Measurements from ENCODE around the gene TMEM151B. TPM values are rescaled to one million over a fixed set of nuclear protein-coding genes. Genes with fewer than 3 reads are reported as not detected.

TMEM151B gene
- polyA plus RNA-seq, 1 of the 3 experiments (the other 2 are of a cell fraction): 0.05 TPM

GRCh38 chr6:44224029-44224964 lies 46.0 kb upstream of the TMEM151B start:
- POLR2A ChIA-PET: interaction anchor here (0.6 to 4.7 kb wide), 5 partner anchors 10 to 44 kb away, joined by 3 to 49 read pairs (median 4); partner anchors contain the start of genes HSP90AB1 and SLC35B2
- WGBS (ENCODE audit: low lambda C conversion rate): 19% methylated on average over 8 of the region's 18 CpGs

GRCh38 chr6:44224965-44225305 lies 45.3 kb upstream of the TMEM151B start:
- peaks cover 5% of the 10 kb centered on the region; the same call in 1 of the 2 replicates for H4K20me1 ChIP-seq (ENCODE audit: insufficient read depth)
- no peaks in the 10 kb centered on the region for H3K9me3 ChIP-seq
- TF ChIP-seq MEF2A (IDR thresholded peaks at IDR 0.05; ENCODE audit: borderline replicate concordance, low read depth): no peak
- TF ChIP-seq POLR2AphosphoS5 (IDR thresholded peaks at IDR 0.05; ENCODE audit: low read depth, low read length): no peak
- TF ChIP-seq SMC3 (IDR thresholded peaks at IDR 0.05; ENCODE audit: low read depth, low read length): no peak
- no peak for TF ChIP-seq GATA2 (CRISPR knock-in tag; IDR thresholded peaks at IDR 0.05)
- TF ChIP-seq CHD2 (IDR thresholded peaks at IDR 0.05; ENCODE audit: low read length, partially characterized antibody): no peak
- TF ChIP-seq EZH2phosphoT487 (IDR thresholded peaks at IDR 0.05; ENCODE audit: borderline replicate concordance, low read depth): no peak
- no peak for TF ChIP-seq SIN3A (IDR thresholded peaks at IDR 0.05; ENCODE audit: borderline replicate concordance, low read depth, low read length)
- no peak for TF ChIP-seq RAD21 (IDR thresholded peaks at IDR 0.05; ENCODE audit: low read length)
- no peak for TF ChIP-seq NFIC (IDR thresholded peaks at IDR 0.05; ENCODE audit: borderline replicate concordance)
- no peak for TF ChIP-seq FOSL2 (IDR thresholded peaks at IDR 0.05; ENCODE audit: borderline replicate concordance, low read depth)
- no peak for TF ChIP-seq TAF1 (IDR thresholded peaks at IDR 0.05; ENCODE audit: borderline replicate concordance, low read depth, low read length)
- TF ChIP-seq TCF12 (IDR thresholded peaks at IDR 0.05): no peak
- TF ChIP-seq, protein P1, sequence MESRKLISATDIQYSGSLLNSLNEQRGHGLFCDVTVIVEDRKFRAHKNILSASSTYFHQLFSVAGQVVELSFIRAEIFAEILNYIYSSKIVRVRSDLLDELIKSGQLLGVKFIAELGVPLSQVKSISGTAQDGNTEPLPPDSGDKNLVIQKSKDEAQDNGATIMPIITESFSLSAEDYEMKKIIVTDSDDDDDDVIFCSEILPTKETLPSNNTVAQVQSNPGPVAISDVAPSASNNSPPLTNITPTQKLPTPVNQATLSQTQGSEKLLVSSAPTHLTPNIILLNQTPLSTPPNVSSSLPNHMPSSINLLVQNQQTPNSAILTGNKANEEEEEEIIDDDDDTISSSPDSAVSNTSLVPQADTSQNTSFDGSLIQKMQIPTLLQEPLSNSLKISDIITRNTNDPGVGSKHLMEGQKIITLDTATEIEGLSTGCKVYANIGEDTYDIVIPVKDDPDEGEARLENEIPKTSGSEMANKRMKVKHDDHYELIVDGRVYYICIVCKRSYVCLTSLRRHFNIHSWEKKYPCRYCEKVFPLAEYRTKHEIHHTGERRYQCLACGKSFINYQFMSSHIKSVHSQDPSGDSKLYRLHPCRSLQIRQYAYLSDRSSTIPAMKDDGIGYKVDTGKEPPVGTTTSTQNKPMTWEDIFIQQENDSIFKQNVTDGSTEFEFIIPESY (IDR thresholded peaks at IDR 0.05; ENCODE audit: borderline replicate concordance, low read depth): no peak
- no peak for TF ChIP-seq JUND (IDR thresholded peaks at IDR 0.05)
- no peak for TF ChIP-seq RCOR1 (IDR thresholded peaks at IDR 0.05; ENCODE audit: low read length)
- TF ChIP-seq, protein P2, sequence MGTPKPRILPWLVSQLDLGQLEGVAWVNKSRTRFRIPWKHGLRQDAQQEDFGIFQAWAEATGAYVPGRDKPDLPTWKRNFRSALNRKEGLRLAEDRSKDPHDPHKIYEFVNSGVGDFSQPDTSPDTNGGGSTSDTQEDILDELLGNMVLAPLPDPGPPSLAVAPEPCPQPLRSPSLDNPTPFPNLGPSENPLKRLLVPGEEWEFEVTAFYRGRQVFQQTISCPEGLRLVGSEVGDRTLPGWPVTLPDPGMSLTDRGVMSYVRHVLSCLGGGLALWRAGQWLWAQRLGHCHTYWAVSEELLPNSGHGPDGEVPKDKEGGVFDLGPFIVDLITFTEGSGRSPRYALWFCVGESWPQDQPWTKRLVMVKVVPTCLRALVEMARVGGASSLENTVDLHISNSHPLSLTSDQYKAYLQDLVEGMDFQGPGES (IDR thresholded peaks at IDR 0.05; ENCODE audit: low read depth, low read length): no peak
- TF ChIP-seq RXRA (IDR thresholded peaks at IDR 0.05; ENCODE audit: borderline replicate concordance, low read depth): no peak
- TF ChIP-seq EP300 (IDR thresholded peaks at IDR 0.05; ENCODE audit: borderline replicate concordance in 1 of 2, low read depth in 1 of 2, low read length in 1 of 2): no peak
- TF ChIP-seq GABPA (IDR thresholded peaks at IDR 0.05; ENCODE audit: low read depth): no peak
- peaks cover 7% of the 10 kb centered on the region; the same call in 1 of the 2 replicates for H3K79me2 ChIP-seq (ENCODE audit: insufficient read depth)
- H3K4me2 ChIP-seq: no peak overlapping the region
- no peak overlapping the region for H2AFZ ChIP-seq (ENCODE audit: low read depth)
- H3F3A ChIP-seq (replicated peaks; ENCODE audit: insufficient read depth): peaks cover 3% of the 10 kb centered on the region
- no peak for DNase-seq
- ChIA-PET CTCF (interaction anchor here (0.7 to 13.7 kb wide), 6 partner anchors 10 to 88 kb away, joined by 3 to 224 read pairs (median 15); partner anchors contain the start of genes AARS2 and HSP90AB1), POLR2A (interaction anchor here (0.6 to 4.7 kb wide), 4 partner anchors 9 to 44 kb away, joined by 3 to 49 read pairs (median 6); partner anchors contain the start of gene HSP90AB1)
- H3K36me3 ChIP-seq (replicated peaks in 1 of 2; ENCODE audit: control insufficient read depth in 1 of 2, insufficient read depth in 2 of 2, low read length in 1 of 2): no peaks in the 10 kb centered on the region
- no peaks in the 10 kb centered on the region for H3K9me2 ChIP-seq
- H3K27ac ChIP-seq (ENCODE audit: low read depth in 2 of 2, low read length in 1 of 2): peak overlapping the region in 1 of 2 experiments; percentile 64; a peak in 2 of 4 replicates
- no peak overlapping the region for H3K9ac ChIP-seq
- no peaks in the 10 kb centered on the region for H3K27me3 ChIP-seq (ENCODE audit: insufficient read depth)
- H3K4me3 ChIP-seq (ENCODE audit: low read depth in 2 of 2, low read length in 1 of 2): 0 out of 4 replicates have a peak overlapping the region, but pooled peaks of 1 of the 2 experiments have one; percentile 53
- WGBS (ENCODE audit: low lambda C conversion rate): 97% methylated on average over 2 of the region's 4 CpGs
- H3K4me1 ChIP-seq (ENCODE audit: control insufficient read depth in 1 of 2, insufficient read depth in 2 of 2, low read depth in 1 of 2, low read length in 1 of 2): peaks cover 14 to 83% of the 10 kb centered on the region in 2 experiments

More at GRCh38 chr6:44224029-44224964, 46.0 kb upstream of the TMEM151B start:
- H3K27me3 ChIP-seq (ENCODE audit: insufficient read depth): no peaks in the 10 kb centered on the region
- H3F3A ChIP-seq (replicated peaks; ENCODE audit: insufficient read depth): peaks cover 3% of the 10 kb centered on the region
- peak overlapping the region; percentile 9 for H2AFZ ChIP-seq (ENCODE audit: low read depth)
- CTCF ChIA-PET: interaction anchor here (0.7 to 13.7 kb wide), 8 partner anchors 10 to 450 kb away, joined by 3 to 224 read pairs (median 4); partner anchors contain the start of genes AARS2 and HSP90AB1
- peak overlapping the region; percentile 99 for H3K4me2 ChIP-seq
- no peaks in the 10 kb centered on the region for H3K9me3 ChIP-seq
- DNase-seq: peak; percentile 66
- H3K9ac ChIP-seq: peak overlapping the region; percentile 54; the same call in 1 of the 2 replicates
- H3K4me1 ChIP-seq (ENCODE audit: control insufficient read depth in 1 of 2, insufficient read depth in 2 of 2, low read depth in 1 of 2, low read length in 1 of 2): peaks cover 14 to 76% of the 10 kb centered on the region in 2 experiments
- H3K9me2 ChIP-seq: no peaks in the 10 kb centered on the region
- no peaks in the 10 kb centered on the region for H3K36me3 ChIP-seq (replicated peaks in 1 of 2; ENCODE audit: control insufficient read depth in 1 of 2, insufficient read depth in 2 of 2, low read length in 1 of 2)
- TF ChIP-seq MEF2A (IDR thresholded peaks at IDR 0.05; ENCODE audit: borderline replicate concordance, low read depth) (no peak), EP300 (IDR thresholded peaks at IDR 0.05; ENCODE audit: borderline replicate concordance in 1 of 2, low read depth in 1 of 2, low read length in 1 of 2) (0 out of 4 replicates have a peak, but pooled peaks of 1 of the 2 experiments have one; percentile 32), JUND (IDR thresholded peaks at IDR 0.05) (no peak), SMC3 (IDR thresholded peaks at IDR 0.05; ENCODE audit: low read depth, low read length) (no peak), FOXM1 (IDR thresholded peaks at IDR 0.05; ENCODE audit: low read depth) (no peak), GATA2 (CRISPR knock-in tag; IDR thresholded peaks at IDR 0.05) (peak; percentile 61), POLR2AphosphoS5 (IDR thresholded peaks at IDR 0.05; ENCODE audit: low read depth, low read length) (no peak)
- TF ChIP-seq, protein P3, sequence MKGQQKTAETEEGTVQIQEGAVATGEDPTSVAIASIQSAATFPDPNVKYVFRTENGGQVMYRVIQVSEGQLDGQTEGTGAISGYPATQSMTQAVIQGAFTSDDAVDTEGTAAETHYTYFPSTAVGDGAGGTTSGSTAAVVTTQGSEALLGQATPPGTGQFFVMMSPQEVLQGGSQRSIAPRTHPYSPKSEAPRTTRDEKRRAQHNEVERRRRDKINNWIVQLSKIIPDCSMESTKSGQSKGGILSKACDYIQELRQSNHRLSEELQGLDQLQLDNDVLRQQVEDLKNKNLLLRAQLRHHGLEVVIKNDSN (IDR thresholded peaks at IDR 0.05; ENCODE audit: borderline replicate concordance, low read depth): no peak
- peak overlapping the region; percentile 53 to 65 for H3K4me3 ChIP-seq (ENCODE audit: low read depth in 2 of 2, low read length in 1 of 2)
- peak overlapping the region in 1 of 2 experiments; percentile 64; a peak in 2 of 4 replicates for H3K27ac ChIP-seq (ENCODE audit: low read depth in 2 of 2, low read length in 1 of 2)
- H3K79me2 ChIP-seq (ENCODE audit: insufficient read depth): peaks cover 7% of the 10 kb centered on the region; the same call in 1 of the 2 replicates
- peaks cover 5% of the 10 kb centered on the region; the same call in 1 of the 2 replicates for H4K20me1 ChIP-seq (ENCODE audit: insufficient read depth)
